ENCODE data around the gene SLC5A4.

- TF ChIP-seq CTCF (conservative IDR thresholded peaks at IDR 0.05; ENCODE audit: low read depth, low read length) (no peak), EZH2 (IDR thresholded peaks at IDR 0.05; ENCODE audit: low read length, unreplicated experiment) (no peak)
These were observed 53.0 kb downstream of the SLC5A4 start for GRCh38 chr22:32202161-32202538.

Data from PC-3 (cell line).